Fibroblast of lung (primary cell): Measurements from ENCODE around the gene NARF.

Experiments used
- CTCF ChIP-seq, 2 donors: IDR thresholded peaks in 1 of 2; conservative IDR thresholded peaks in 1 of 2; 1 replicate in 1 of 2; 2 replicates in 1 of 2; pipeline ENCODE4 v1.5.1; 2011 to 2012; ENCODE audit warnings: low read length in 2 of 2, control low read depth in 1 of 2, inconsistent platforms in 1 of 2, low read depth in 1 of 2, mild to moderate bottlenecking in 1 of 2
- EZH2 ChIP-seq: IDR thresholded peaks from 2 replicates; pipeline ENCODE4 v1.5.1; 2012; ENCODE audit warnings: low read length, control low read depth, mild to moderate bottlenecking; ENCODE audit errors: missing control alignments

GRCh38 chr17:82475458-82475857 lies 16.9 kb downstream of the NARF start:
- TF ChIP-seq CTCF (conservative IDR thresholded peaks at IDR 0.05 in 1 of 2, IDR thresholded peaks at IDR 0.05 in 1 of 2; ENCODE audit: low read depth in 1 of 2, low read length in 2 of 2) = no peak
- TF ChIP-seq EZH2 = no peak
